Liver (tissue), 9 donors: ENCODE results near the gene DLGAP4. TPM values are rescaled to one million over a fixed set of nuclear protein-coding genes. Genes with fewer than 3 reads are reported as not detected.

Source experiments
- DNase-seq: peaks from one replicate; pipeline ENCODE4 v3.0.0-alpha.2; 2017; ENCODE audit warnings: low spot score
- H3K27ac ChIP-seq, 2 donors: one replicate each; pipeline ENCODE4 v1.7.0; 2013; ENCODE audit warnings: inconsistent platforms in 2 of 2, low read length in 2 of 2, control low read depth in 1 of 2, low read depth in 1 of 2, mild to moderate bottlenecking in 1 of 2
- H3K27me3 ChIP-seq, 4 donors: one replicate each; pipeline versions ENCODE4 v1.6.1 to v1.7.0; 2013; ENCODE audit warnings: low read length in 3 of 4, inconsistent platforms in 1 of 4, mild to moderate bottlenecking in 1 of 4, moderate library complexity in 1 of 4; ENCODE audit not compliant: control insufficient read depth in 4 of 4, insufficient read depth in 4 of 4
- H3K36me3 ChIP-seq, 4 donors: one replicate each; pipeline versions ENCODE4 v1.6.1 to v1.7.0; 2013; ENCODE audit warnings: low read length in 3 of 4, mild to moderate bottlenecking in 3 of 4, low read depth in 1 of 4, moderate library complexity in 1 of 4; ENCODE audit not compliant: control insufficient read depth in 4 of 4, insufficient read depth in 3 of 4
- H3K4me1 ChIP-seq, 4 donors: one replicate each; pipeline versions ENCODE4 v1.6.1 to v1.7.0; 2013; ENCODE audit warnings: low read length in 3 of 4, mild to moderate bottlenecking in 3 of 4, moderate library complexity in 1 of 4; ENCODE audit not compliant: control insufficient read depth in 4 of 4, insufficient read depth in 4 of 4
- H3K4me3 ChIP-seq, 3 donors: one replicate each; pipeline versions ENCODE4 v1.6.1 to v1.7.0; 2013; ENCODE audit warnings: low read length in 3 of 3, control low read depth in 1 of 3, low read depth in 1 of 3, mild to moderate bottlenecking in 1 of 3
- H3K9ac ChIP-seq, 2 donors: one replicate each; pipeline ENCODE4 v1.7.0; 2013; ENCODE audit warnings: low read length in 2 of 2, mild to moderate bottlenecking in 2 of 2, moderate library complexity in 2 of 2, control low read depth in 1 of 2, low read depth in 1 of 2
- H3K9me3 ChIP-seq, 4 donors: one replicate each; pipeline versions ENCODE4 v1.6.1 to v1.7.0; 2013; ENCODE audit warnings: low read length in 3 of 4; ENCODE audit not compliant: control insufficient read depth in 4 of 4
- EGR1 ChIP-seq, 2 donors: IDR thresholded peaks; 2 replicates each; pipeline ENCODE4 v1.6.1; 2016 to 2018; ENCODE audit warnings: antibody characterized with exemption in 2 of 2, low read depth in 2 of 2
- FOXA2 ChIP-seq: IDR thresholded peaks from 2 replicates; pipeline ENCODE4 v1.6.1; 2016; ENCODE audit warnings: antibody characterized with exemption
- GABPA ChIP-seq, 2 donors: IDR thresholded peaks in 1 of 2; conservative IDR thresholded peaks in 1 of 2; 2 replicates each; pipeline ENCODE4 v1.6.1; 2016; ENCODE audit warnings: antibody characterized with exemption in 2 of 2, mild to moderate bottlenecking in 1 of 2, moderate library complexity in 1 of 2
- HNF4A ChIP-seq, 2 donors: conservative IDR thresholded peaks; 2 replicates each; pipeline ENCODE4 v1.6.1; 2016; ENCODE audit warnings: antibody characterized with exemption in 2 of 2, mild to moderate bottlenecking in 2 of 2
- HNF4G ChIP-seq: IDR thresholded peaks from 2 replicates; pipeline ENCODE4 v1.6.1; 2016; ENCODE audit warnings: antibody characterized with exemption
- JUND ChIP-seq, 2 donors: IDR thresholded peaks; 2 replicates each; pipeline ENCODE4 v1.6.1; 2016; ENCODE audit warnings: antibody characterized with exemption in 2 of 2
- NR2F2 ChIP-seq: IDR thresholded peaks from 2 replicates; pipeline ENCODE4 v1.6.1; 2016; ENCODE audit warnings: antibody characterized with exemption
- RAD21 ChIP-seq, 2 donors: IDR thresholded peaks; 2 replicates each; pipeline ENCODE4 v1.6.1; 2016; ENCODE audit warnings: antibody characterized with exemption in 2 of 2, mild to moderate bottlenecking in 2 of 2
- RXRA ChIP-seq, 2 donors: IDR thresholded peaks; 2 replicates each; pipeline ENCODE4 v1.6.1; 2017 to 2018; ENCODE audit warnings: antibody characterized with exemption in 2 of 2, mild to moderate bottlenecking in 1 of 2
- SP1 ChIP-seq: IDR thresholded peaks from 2 replicates; pipeline ENCODE4 v1.6.1; 2018; ENCODE audit warnings: antibody characterized with exemption, mild to moderate bottlenecking
- TAF1 ChIP-seq: conservative IDR thresholded peaks from 2 replicates; pipeline ENCODE4 v1.6.1; 2016; ENCODE audit warnings: antibody characterized with exemption, mild to moderate bottlenecking
- WGBS: extraction: QIAGEN DNeasy Blood & Tissue Kit; methylation state at CpG from one replicate; pipeline ENCODE4 v1.1.7; 2013; 5-methylcytosine and 5-hydroxymethylcytosine counted together
- polyA plus RNA-seq, 2 donors: library from polyadenylated mRNA; stranded (reverse) in 1 of 2; unstranded in 1 of 2; fragments of 200-250 nt in 1 of 2; fragments of >200 nt in 1 of 2; fragmentation: Nextera tagmentation in 1 of 2; extraction: Ambion mirVana in 1 of 2; gene quantifications; one replicate each; pipeline versions ENCODE4 v1.2.1 to v1.2.3, GENCODE V29; 2013 to 2015
- total RNA-seq, 2 donors: library from RNA; depleted of rRNA; stranded (reverse); fragments of >200 nt; gene quantifications; one replicate each; pipeline ENCODE4 v1.2.3, GENCODE V29; 2014
- TF ChIP-seq, protein P1 (sequence below): IDR thresholded peaks from 2 replicates; pipeline ENCODE4 v1.6.1; 2016; ENCODE audit warnings: antibody characterized with exemption
- TF ChIP-seq, protein P2 (sequence below): IDR thresholded peaks from 2 replicates; pipeline ENCODE4 v1.6.1; 2016; ENCODE audit warnings: antibody characterized with exemption, mild to moderate bottlenecking
- TF ChIP-seq, protein P3 (sequence below): IDR thresholded peaks from 2 replicates; pipeline ENCODE4 v1.6.1; 2016; ENCODE audit warnings: antibody characterized with exemption
- TF ChIP-seq, protein P4 (sequence below): fragments of 150-350 bp; IDR thresholded peaks from 2 replicates; pipeline ENCODE4 v1.5.1; 2017; ENCODE audit warnings: improper control_type of control experiment, low read depth, low read length; ENCODE audit not compliant: missing input control
- TF ChIP-seq, protein P5 (sequence below): IDR thresholded peaks from 2 replicates; pipeline ENCODE4 v1.6.1; 2016; ENCODE audit warnings: antibody characterized with exemption
- donor health status: healthy.
- donor health status: healthy.
- donor health status: healthy.
- donor health status: healthy.
- donor health status: healthy.

Gene DLGAP4
- total and polyA plus RNA-seq, 4 donors, result 2.9 to 18.7 (median 11.2) TPM

DNA sequence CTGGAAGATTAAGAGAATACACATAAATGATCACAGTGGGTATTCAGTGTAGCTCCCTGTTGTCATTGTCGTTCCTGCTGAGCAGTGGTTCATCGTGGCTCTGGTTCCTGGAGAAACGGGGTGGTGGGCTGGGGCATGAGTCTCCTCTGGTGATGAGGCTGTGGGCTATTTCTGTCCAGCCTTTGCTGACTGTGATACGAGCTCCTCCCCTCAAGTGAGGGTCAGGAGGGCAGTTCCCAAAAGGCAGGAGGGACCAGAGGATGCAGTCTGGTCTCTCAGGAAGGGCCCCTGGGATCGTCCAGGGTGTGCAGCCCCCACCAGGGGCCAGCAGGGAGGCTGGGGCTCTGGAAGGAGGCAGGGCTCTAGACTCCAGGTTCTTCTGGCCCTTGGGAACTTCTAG lies 31.1 kb upstream of the DLGAP4 start:
- Histone ChIP-seq H3K36me3 (no peaks in the 10 kb centered on the region), H3K4me1 (no peaks in the 10 kb centered on the region), H3K4me3 (no peak overlapping the region), H3K9me3 (peaks cover 0 to 2% (median 0%) of the 10 kb centered on the region in 4 donors), H3K27me3 (peaks cover 0 to 5% (median 0%) of the 10 kb centered on the region in 4 donors), H3K27ac (no peak overlapping the region), H3K9ac (no peak overlapping the region)
- DNase-seq, result no peak
- TF ChIP-seq JUND (IDR thresholded peaks at IDR 0.05), result no peak
- TF ChIP-seq, protein P1, sequence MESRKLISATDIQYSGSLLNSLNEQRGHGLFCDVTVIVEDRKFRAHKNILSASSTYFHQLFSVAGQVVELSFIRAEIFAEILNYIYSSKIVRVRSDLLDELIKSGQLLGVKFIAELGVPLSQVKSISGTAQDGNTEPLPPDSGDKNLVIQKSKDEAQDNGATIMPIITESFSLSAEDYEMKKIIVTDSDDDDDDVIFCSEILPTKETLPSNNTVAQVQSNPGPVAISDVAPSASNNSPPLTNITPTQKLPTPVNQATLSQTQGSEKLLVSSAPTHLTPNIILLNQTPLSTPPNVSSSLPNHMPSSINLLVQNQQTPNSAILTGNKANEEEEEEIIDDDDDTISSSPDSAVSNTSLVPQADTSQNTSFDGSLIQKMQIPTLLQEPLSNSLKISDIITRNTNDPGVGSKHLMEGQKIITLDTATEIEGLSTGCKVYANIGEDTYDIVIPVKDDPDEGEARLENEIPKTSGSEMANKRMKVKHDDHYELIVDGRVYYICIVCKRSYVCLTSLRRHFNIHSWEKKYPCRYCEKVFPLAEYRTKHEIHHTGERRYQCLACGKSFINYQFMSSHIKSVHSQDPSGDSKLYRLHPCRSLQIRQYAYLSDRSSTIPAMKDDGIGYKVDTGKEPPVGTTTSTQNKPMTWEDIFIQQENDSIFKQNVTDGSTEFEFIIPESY, result no peak
- TF ChIP-seq HNF4G, result no peak
- TF ChIP-seq, protein P2, sequence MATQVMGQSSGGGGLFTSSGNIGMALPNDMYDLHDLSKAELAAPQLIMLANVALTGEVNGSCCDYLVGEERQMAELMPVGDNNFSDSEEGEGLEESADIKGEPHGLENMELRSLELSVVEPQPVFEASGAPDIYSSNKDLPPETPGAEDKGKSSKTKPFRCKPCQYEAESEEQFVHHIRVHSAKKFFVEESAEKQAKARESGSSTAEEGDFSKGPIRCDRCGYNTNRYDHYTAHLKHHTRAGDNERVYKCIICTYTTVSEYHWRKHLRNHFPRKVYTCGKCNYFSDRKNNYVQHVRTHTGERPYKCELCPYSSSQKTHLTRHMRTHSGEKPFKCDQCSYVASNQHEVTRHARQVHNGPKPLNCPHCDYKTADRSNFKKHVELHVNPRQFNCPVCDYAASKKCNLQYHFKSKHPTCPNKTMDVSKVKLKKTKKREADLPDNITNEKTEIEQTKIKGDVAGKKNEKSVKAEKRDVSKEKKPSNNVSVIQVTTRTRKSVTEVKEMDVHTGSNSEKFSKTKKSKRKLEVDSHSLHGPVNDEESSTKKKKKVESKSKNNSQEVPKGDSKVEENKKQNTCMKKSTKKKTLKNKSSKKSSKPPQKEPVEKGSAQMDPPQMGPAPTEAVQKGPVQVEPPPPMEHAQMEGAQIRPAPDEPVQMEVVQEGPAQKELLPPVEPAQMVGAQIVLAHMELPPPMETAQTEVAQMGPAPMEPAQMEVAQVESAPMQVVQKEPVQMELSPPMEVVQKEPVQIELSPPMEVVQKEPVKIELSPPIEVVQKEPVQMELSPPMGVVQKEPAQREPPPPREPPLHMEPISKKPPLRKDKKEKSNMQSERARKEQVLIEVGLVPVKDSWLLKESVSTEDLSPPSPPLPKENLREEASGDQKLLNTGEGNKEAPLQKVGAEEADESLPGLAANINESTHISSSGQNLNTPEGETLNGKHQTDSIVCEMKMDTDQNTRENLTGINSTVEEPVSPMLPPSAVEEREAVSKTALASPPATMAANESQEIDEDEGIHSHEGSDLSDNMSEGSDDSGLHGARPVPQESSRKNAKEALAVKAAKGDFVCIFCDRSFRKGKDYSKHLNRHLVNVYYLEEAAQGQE, result no peak
- no peak for TF ChIP-seq HNF4A (conservative IDR thresholded peaks at IDR 0.05)
- TF ChIP-seq SP1, result no peak
- TF ChIP-seq, protein P3, sequence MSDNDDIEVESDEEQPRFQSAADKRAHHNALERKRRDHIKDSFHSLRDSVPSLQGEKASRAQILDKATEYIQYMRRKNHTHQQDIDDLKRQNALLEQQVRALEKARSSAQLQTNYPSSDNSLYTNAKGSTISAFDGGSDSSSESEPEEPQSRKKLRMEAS, result no peak
- no peak for TF ChIP-seq RAD21 (IDR thresholded peaks at IDR 0.05)
- WGBS, result 70% methylated on average over 5 of the region's 5 CpGs

DNA sequence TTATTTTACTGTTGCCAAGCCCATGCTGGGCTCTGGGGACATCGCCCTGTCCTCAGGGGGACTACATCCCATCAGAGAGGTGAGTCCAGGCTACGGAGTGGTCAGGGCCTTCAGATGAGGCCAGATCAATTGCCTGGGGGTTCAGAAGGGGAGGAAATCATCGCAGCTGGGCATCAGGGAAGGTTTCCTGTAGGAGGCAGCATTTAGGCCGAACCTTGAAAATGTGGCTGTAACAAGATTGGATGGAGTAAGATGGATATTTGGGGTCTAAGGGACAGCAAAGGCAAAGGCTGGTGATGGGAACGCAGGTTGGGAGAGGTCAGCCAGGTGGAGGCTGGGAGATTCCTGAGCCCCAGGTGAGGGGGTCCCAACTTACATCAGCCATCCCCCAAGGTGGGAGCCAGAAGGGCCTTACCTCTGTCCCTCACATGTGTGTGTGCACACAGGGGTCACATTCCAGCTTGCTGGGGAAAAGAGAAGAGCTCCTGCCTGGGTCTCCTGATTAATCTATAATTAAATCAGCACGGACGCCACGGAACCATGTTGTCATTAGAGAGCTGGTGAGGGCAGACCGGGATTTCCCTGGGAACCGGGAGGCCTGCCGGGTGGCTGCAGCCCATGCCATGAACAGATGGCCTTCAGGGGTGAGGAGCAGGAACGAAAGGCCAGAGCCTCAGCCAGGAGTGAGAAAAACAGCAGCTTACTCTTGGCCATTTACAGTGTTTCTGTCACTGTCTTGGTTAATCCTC lies 30.5 kb upstream of the DLGAP4 start:
- Histone ChIP-seq H3K27ac (no peak overlapping the region), H3K4me1 (no peaks in the 10 kb centered on the region), H3K4me3 (no peak overlapping the region), H3K36me3 (no peaks in the 10 kb centered on the region), H3K27me3 (peaks cover 0 to 5% (median 0%) of the 10 kb centered on the region in 4 donors), H3K9ac (no peak overlapping the region), H3K9me3 (peaks cover 0 to 2% (median 0%) of the 10 kb centered on the region in 4 donors)
- no peak for DNase-seq
- TF ChIP-seq EGR1 (IDR thresholded peaks at IDR 0.05; ENCODE audit: low read depth in 2 of 2), result no peak
- no peak for TF ChIP-seq TAF1
- TF ChIP-seq, protein P4, sequence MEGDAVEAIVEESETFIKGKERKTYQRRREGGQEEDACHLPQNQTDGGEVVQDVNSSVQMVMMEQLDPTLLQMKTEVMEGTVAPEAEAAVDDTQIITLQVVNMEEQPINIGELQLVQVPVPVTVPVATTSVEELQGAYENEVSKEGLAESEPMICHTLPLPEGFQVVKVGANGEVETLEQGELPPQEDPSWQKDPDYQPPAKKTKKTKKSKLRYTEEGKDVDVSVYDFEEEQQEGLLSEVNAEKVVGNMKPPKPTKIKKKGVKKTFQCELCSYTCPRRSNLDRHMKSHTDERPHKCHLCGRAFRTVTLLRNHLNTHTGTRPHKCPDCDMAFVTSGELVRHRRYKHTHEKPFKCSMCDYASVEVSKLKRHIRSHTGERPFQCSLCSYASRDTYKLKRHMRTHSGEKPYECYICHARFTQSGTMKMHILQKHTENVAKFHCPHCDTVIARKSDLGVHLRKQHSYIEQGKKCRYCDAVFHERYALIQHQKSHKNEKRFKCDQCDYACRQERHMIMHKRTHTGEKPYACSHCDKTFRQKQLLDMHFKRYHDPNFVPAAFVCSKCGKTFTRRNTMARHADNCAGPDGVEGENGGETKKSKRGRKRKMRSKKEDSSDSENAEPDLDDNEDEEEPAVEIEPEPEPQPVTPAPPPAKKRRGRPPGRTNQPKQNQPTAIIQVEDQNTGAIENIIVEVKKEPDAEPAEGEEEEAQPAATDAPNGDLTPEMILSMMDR, result no peak
- TF ChIP-seq RXRA (IDR thresholded peaks at IDR 0.05), result no peak
- no peak for TF ChIP-seq JUND (IDR thresholded peaks at IDR 0.05)
- TF ChIP-seq, protein P5, sequence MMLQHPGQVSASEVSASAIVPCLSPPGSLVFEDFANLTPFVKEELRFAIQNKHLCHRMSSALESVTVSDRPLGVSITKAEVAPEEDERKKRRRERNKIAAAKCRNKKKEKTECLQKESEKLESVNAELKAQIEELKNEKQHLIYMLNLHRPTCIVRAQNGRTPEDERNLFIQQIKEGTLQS, result no peak
- no peak for TF ChIP-seq HNF4G
- TF ChIP-seq GABPA (IDR thresholded peaks at IDR 0.05 in 1 of 2, conservative IDR thresholded peaks at IDR 0.05 in 1 of 2), result no peak
- TF ChIP-seq, protein P1, result no peak
- TF ChIP-seq FOXA2, result no peak
- no peak for TF ChIP-seq NR2F2
- no peak for TF ChIP-seq SP1
- WGBS, result 83% methylated on average over 12 of the region's 12 CpGs
